ENCODE results near the gene NAGA.

- TF ChIP-seq EZH2 (IDR thresholded peaks at IDR 0.05; ENCODE audit: borderline replicate concordance) (no peak), CTCF (IDR thresholded peaks at IDR 0.05; ENCODE audit: poor library complexity) (peak; percentile 28)
Measured at GRCh38 chr22:42116848-42117424, 46.3 kb upstream of the NAGA start.
